Upper lobe of right lung (tissue), 1 donor: ENCODE results near the gene BCL2L15. TPM values are rescaled to one million over a fixed set of nuclear protein-coding genes. Genes with fewer than 3 reads are reported as not detected.

Experiments
- ATAC-seq: fragments of 200-7000 bp; cut with Tn5 transposase; one replicate; pipeline ENCODE4 v1.9.1; 2020; ENCODE audit warnings: mild to moderate bottlenecking, moderate library complexity
- DNase-seq: peaks from one replicate; pipeline ENCODE4 v3.0.0-alpha.2; 2020
- H3K27ac ChIP-seq: fragments of 200-600 bp; one replicate; pipeline ENCODE4 v1.8.0; 2022
- H3K27me3 ChIP-seq: fragments of 200-600 bp; one replicate; pipeline ENCODE4 v1.8.0; 2022; ENCODE audit warnings: mild to moderate bottlenecking
- H3K36me3 ChIP-seq: fragments of 200-600 bp; one replicate; pipeline ENCODE4 v1.8.0; 2022
- H3K4me1 ChIP-seq: fragments of 200-600 bp; one replicate; pipeline ENCODE4 v1.8.0; 2022
- H3K4me3 ChIP-seq: fragments of 200-600 bp; one replicate; pipeline ENCODE4 v1.8.0; 2022; ENCODE audit warnings: mild to moderate bottlenecking
- H3K9me3 ChIP-seq: fragments of 200-600 bp; one replicate; pipeline ENCODE4 v1.8.0; 2022
- CTCF ChIP-seq: fragments of 200-600 bp; IDR thresholded peaks from one replicate; pipeline ENCODE4 v1.8.0; 2022; ENCODE audit warnings: antibody characterized with exemption
- intact Hi-C: fragments of 100-400 bp; cut with DNase I; formaldehyde crosslinking; loops from one replicate; pipeline ENCODE4 v1.11.0; 2022
- total RNA-seq: library from RNA; stranded (reverse); fragmentation: NEBNext Ultra II Directional; extraction: Animal tissue kit (Norgen Biotek cat#: 25700); gene quantifications from one replicate; pipeline ENCODE4 v1.2.1, GENCODE V29; 2021
- donor health status: DM: no; HTN: yes; CAD: no; lungs with severe emphysema.

BCL2L15 gene
- total RNA-seq, 1 donor from 2014 or later: 1.8 TPM

- no peaks in the 10 kb centered on the region for H3K9me3 ChIP-seq
- H3K36me3 ChIP-seq: peaks cover 2% of the 10 kb centered on the region
- intact Hi-C loops: no loop called here
- no peaks in the 10 kb centered on the region for H3K27me3 ChIP-seq
- DNase-seq: no peak
- no peak for TF ChIP-seq CTCF
- no peak overlapping the region for H3K4me3 ChIP-seq
- H3K4me1 ChIP-seq: no peaks in the 10 kb centered on the region
- ATAC-seq: no peak
- no peak overlapping the region for H3K27ac ChIP-seq
Measured at GRCh38 chr1:113916974-113917373, 29.6 kb upstream of the BCL2L15 start.

GRCh38 chr1:113913887-113914664 is 26.7 kb upstream of the BCL2L15 start:
- H3K4me3 ChIP-seq: no peak overlapping the region
- H3K27ac ChIP-seq: no peak overlapping the region
- TF ChIP-seq CTCF: no peak
- no peaks in the 10 kb centered on the region for H3K27me3 ChIP-seq
- intact Hi-C loops: no loop called here
- H3K4me1 ChIP-seq: no peaks in the 10 kb centered on the region
- no peak for DNase-seq
- H3K9me3 ChIP-seq: no peaks in the 10 kb centered on the region
- peaks cover 26% of the 10 kb centered on the region for H3K36me3 ChIP-seq
- no peak for ATAC-seq

GRCh38 chr1:113913312-113913668 is 25.9 kb upstream of the BCL2L15 start:
- Histone ChIP-seq H3K27ac (peak overlapping the region; percentile 51), H3K4me1 (no peaks in the 10 kb centered on the region), H3K36me3 (peaks cover 34% of the 10 kb centered on the region), H3K4me3 (no peak overlapping the region), H3K27me3 (no peaks in the 10 kb centered on the region), H3K9me3 (no peaks in the 10 kb centered on the region)
- DNase-seq (no peak), ATAC-seq (no peak)
- intact Hi-C loops: no loop called here
- TF ChIP-seq CTCF: no peak

- peak; percentile 79 for ATAC-seq
- DNase-seq: no peak
- intact Hi-C loops: no loop called here
- Histone ChIP-seq H3K36me3 (peaks cover 39% of the 10 kb centered on the region), H3K9me3 (no peaks in the 10 kb centered on the region), H3K27ac (peak overlapping the region; percentile 51), H3K4me3 (no peak overlapping the region), H3K4me1 (no peaks in the 10 kb centered on the region), H3K27me3 (no peaks in the 10 kb centered on the region)
- TF ChIP-seq CTCF: no peak
Measured at GRCh38 chr1:113912594-113913311, 25.4 kb upstream of the BCL2L15 start.

- ATAC-seq (peak; percentile 0), DNase-seq (no peak)
- Histone ChIP-seq H3K36me3 (peaks cover 31% of the 10 kb centered on the region), H3K4me3 (peak overlapping the region; percentile 76), H3K27me3 (no peaks in the 10 kb centered on the region), H3K27ac (peak overlapping the region; percentile 88), H3K9me3 (no peaks in the 10 kb centered on the region), H3K4me1 (peaks cover 10% of the 10 kb centered on the region)
- TF ChIP-seq CTCF: no peak
- intact Hi-C loops: no loop called here
Measured at GRCh38 chr1:113905435-113905861, 18.1 kb upstream of the BCL2L15 start.
